Astrocyte (in vitro differentiated cells and primary cell): ENCODE data around the gene PEPD. TPM values are rescaled to one million over a fixed set of nuclear protein-coding genes. Genes with fewer than 3 reads are reported as not detected.
"Not testable (repeated sequence)": the region's sequence is repeated elsewhere in the genome, so short reads cannot be mapped to it uniquely, and the experiment has no call there.

Experiments
- DNase-seq: peaks from one replicate; pipeline ENCODE4 v3.0.0-alpha.2; 2010; ENCODE audit warnings: low read depth
- FAIRE-seq: peaks from 2 replicates; lab custom pipeline; 2011; peaks lifted over from hg19 to GRCh38; lab: Jason Lieb, UNC
- H2AFZ ChIP-seq: 2 replicates; pipeline ENCODE4 v1.6.0; 2012; ENCODE audit warnings: low read depth, low read length, inconsistent platforms
- H3K27ac ChIP-seq: 2 replicates; pipeline ENCODE4 v1.5.1; 2011; ENCODE audit warnings: low read depth, low read length, inconsistent platforms
- H3K27me3 ChIP-seq: 2 replicates; pipeline ENCODE4 v1.6.0; 2011; ENCODE audit warnings: low read length, inconsistent platforms; ENCODE audit not compliant: insufficient read depth
- H3K36me3 ChIP-seq: 2 replicates; pipeline ENCODE4 v1.5.1; 2011; ENCODE audit warnings: low read length, inconsistent platforms; ENCODE audit not compliant: insufficient read depth
- H3K4me1 ChIP-seq: 2 replicates; pipeline ENCODE4 v1.5.1; 2011; ENCODE audit warnings: low read length, inconsistent platforms; ENCODE audit not compliant: insufficient read depth
- H3K4me2 ChIP-seq: 2 replicates; pipeline ENCODE4 v1.6.0; 2012; ENCODE audit warnings: low read length, inconsistent platforms
- H3K4me3 ChIP-seq: 2 replicates; pipeline ENCODE4 v1.5.1; 2011; ENCODE audit warnings: low read depth, mild to moderate bottlenecking, low read length, inconsistent platforms; ENCODE audit not compliant: insufficient read depth
- H3K79me2 ChIP-seq: 2 replicates; pipeline ENCODE4 v1.6.0; 2012; ENCODE audit warnings: mild to moderate bottlenecking, low read length, inconsistent platforms; ENCODE audit not compliant: insufficient read depth
- H3K9ac ChIP-seq: 2 replicates; pipeline ENCODE4 v1.6.0; 2012; ENCODE audit warnings: mild to moderate bottlenecking, low read length, inconsistent platforms
- H3K9me3 ChIP-seq: 2 replicates; pipeline ENCODE4 v1.5.1; 2012; ENCODE audit warnings: low read depth, mild to moderate bottlenecking, low read length, inconsistent platforms; ENCODE audit not compliant: insufficient read depth
- H4K20me1 ChIP-seq: 2 replicates; pipeline ENCODE4 v1.6.0; 2012; ENCODE audit warnings: low read length, inconsistent platforms; ENCODE audit not compliant: insufficient read depth
- H3K27ac Mint-ChIP-seq: one replicate; pipeline ENCODE4 v1.8.0; 2021; ENCODE audit warnings: mild to moderate bottlenecking, mixed read lengths; ENCODE audit not compliant: unreplicated experiment
- H3K27me3 Mint-ChIP-seq: one replicate; pipeline ENCODE4 v1.8.0; 2021; ENCODE audit warnings: low read depth, mixed read lengths; ENCODE audit not compliant: unreplicated experiment
- H3K36me3 Mint-ChIP-seq: one replicate; pipeline ENCODE4 v1.8.0; 2021; ENCODE audit warnings: low read depth, mixed read lengths; ENCODE audit not compliant: unreplicated experiment
- H3K4me1 Mint-ChIP-seq: one replicate; pipeline ENCODE4 v1.8.0; 2021; ENCODE audit warnings: low read depth, mixed read lengths; ENCODE audit not compliant: unreplicated experiment
- H3K4me3 Mint-ChIP-seq: one replicate; pipeline ENCODE4 v1.8.0; 2021; ENCODE audit warnings: mild to moderate bottlenecking, moderate library complexity, mixed read lengths; ENCODE audit not compliant: unreplicated experiment
- H3K9me3 Mint-ChIP-seq: one replicate; pipeline ENCODE4 v1.8.0; 2021; ENCODE audit warnings: mild to moderate bottlenecking, mixed read lengths; ENCODE audit not compliant: unreplicated experiment
- CTCF ChIP-seq: IDR thresholded peaks from 2 replicates; pipeline ENCODE4 v1.5.1; 2011; ENCODE audit warnings: low read depth, mild to moderate bottlenecking, inconsistent platforms, low read length, moderate library complexity; ENCODE audit not compliant: insufficient read depth
- EZH2 ChIP-seq: IDR thresholded peaks from 2 replicates; pipeline ENCODE4 v1.6.1; 2012; ENCODE audit warnings: mild to moderate bottlenecking, low read length, inconsistent platforms; ENCODE audit not compliant: insufficient read depth
- total RNA-seq: library from RNA; stranded (reverse); gene quantifications from 2 replicates; pipeline ENCODE4 v1.2.1, GENCODE V29; 2021

The PEPD gene
- total RNA-seq, 1 donor from 2014 or later, result 37.9 TPM

GRCh38 chr19:33493401-33494275 is 28.0 kb downstream of the PEPD start:
- Histone ChIP-seq H3K9ac (no peak overlapping the region), H3K36me3 (no peaks in the 10 kb centered on the region), H3K9me3 (no peaks in the 10 kb centered on the region), H3K27me3 (no peaks in the 10 kb centered on the region), H2AFZ (no peak overlapping the region), H3K4me3 (no peak overlapping the region), H3K27ac (no peak overlapping the region), H4K20me1 (no peaks in the 10 kb centered on the region), H3K4me2 (no peak overlapping the region), H3K79me2 (no peaks in the 10 kb centered on the region), H3K4me1 (no peaks in the 10 kb centered on the region)
- Mint-ChIP-seq H3K4me1 (no peaks in the 10 kb centered on the region), H3K4me3 (no peak overlapping the region), H3K9me3 (no peaks in the 10 kb centered on the region), H3K27ac (no peak overlapping the region), H3K36me3 (peaks cover 11% of the 10 kb centered on the region), H3K27me3 (no peaks in the 10 kb centered on the region)
- no peak for TF ChIP-seq EZH2
- TF ChIP-seq CTCF, result no peak
- FAIRE-seq (no peak), DNase-seq (no peak)

- no peak for FAIRE-seq
- Mint-ChIP-seq H3K4me3 (no peak overlapping the region), H3K27ac (no peak overlapping the region), H3K4me1 (no peaks in the 10 kb centered on the region), H3K27me3 (no peaks in the 10 kb centered on the region), H3K36me3 (peaks cover 8% of the 10 kb centered on the region), H3K9me3 (no peaks in the 10 kb centered on the region)
- no peak overlapping the region for H3K4me3 ChIP-seq
- no peaks in the 10 kb centered on the region for H4K20me1 ChIP-seq
- no peaks in the 10 kb centered on the region for H3K79me2 ChIP-seq
- H3K9ac ChIP-seq, result no peak overlapping the region
- no peak overlapping the region for H2AFZ ChIP-seq
- TF ChIP-seq CTCF (no peak), EZH2 (no peak)
- no peak overlapping the region for H3K27ac ChIP-seq
- DNase-seq, result no peak
- no peaks in the 10 kb centered on the region for H3K9me3 ChIP-seq
- H3K27me3 ChIP-seq, result no peaks in the 10 kb centered on the region
- H3K4me1 ChIP-seq, result no peaks in the 10 kb centered on the region
- no peak overlapping the region for H3K4me2 ChIP-seq
- no peaks in the 10 kb centered on the region for H3K36me3 ChIP-seq
Measured at GRCh38 chr19:33492951-33493350, 28.6 kb downstream of the PEPD start.

- H3K4me3 ChIP-seq, result no peak overlapping the region
- DNase-seq (no peak), FAIRE-seq (no peak)
- no peaks in the 10 kb centered on the region for H3K27me3 Mint-ChIP-seq
- H3K4me2 ChIP-seq, result no peak overlapping the region
- H3K79me2 ChIP-seq, result no peaks in the 10 kb centered on the region
- H3K27me3 ChIP-seq, result no peaks in the 10 kb centered on the region
- H3K36me3 ChIP-seq, result no peaks in the 10 kb centered on the region
- no peak overlapping the region for H3K27ac ChIP-seq
- no peak overlapping the region for H3K27ac Mint-ChIP-seq
- no peaks in the 10 kb centered on the region for H3K9me3 Mint-ChIP-seq
- no peak overlapping the region for H3K9ac ChIP-seq
- H3K4me1 ChIP-seq, result no peaks in the 10 kb centered on the region
- H4K20me1 ChIP-seq, result no peaks in the 10 kb centered on the region
- peaks cover 8% of the 10 kb centered on the region for H3K36me3 Mint-ChIP-seq
- H3K4me3 Mint-ChIP-seq, result no peak overlapping the region
- peaks cover under 1% of the 10 kb centered on the region for H3K4me1 Mint-ChIP-seq
- TF ChIP-seq EZH2, result no peak
- TF ChIP-seq CTCF, result no peak
- H2AFZ ChIP-seq, result no peak overlapping the region
- H3K9me3 ChIP-seq, result no peaks in the 10 kb centered on the region
Measured at GRCh38 chr19:33492090-33492489, 29.5 kb downstream of the PEPD start.

- H2AFZ ChIP-seq, H3K4me1 Mint-ChIP-seq, H3K27me3 ChIP-seq, FAIRE-seq, H3K4me1 ChIP-seq, H3K9ac ChIP-seq, H3K27ac ChIP-seq, H3K4me3 ChIP-seq, H3K9me3 Mint-ChIP-seq, H3K27me3 Mint-ChIP-seq, H4K20me1 ChIP-seq, H3K79me2 ChIP-seq, DNase-seq, H3K4me3 Mint-ChIP-seq, H3K36me3 ChIP-seq, H3K9me3 ChIP-seq, H3K27ac Mint-ChIP-seq, H3K36me3 Mint-ChIP-seq, H3K4me2 ChIP-seq: not testable (repeated sequence)
Measured at GRCh38 chr19:33490596-33490995, 31.0 kb downstream of the PEPD start.
